Endothelial cell of umbilical vein (primary cell): ENCODE results near the gene CLTCL1. TPM values are rescaled to one million over a fixed set of nuclear protein-coding genes. Genes with fewer than 3 reads are reported as not detected.
A peak's percentile ranks its signal among the peaks of the same experiment; 100 is the strongest.

Experiments
- BruUV-seq: library from RNA; stranded (reverse); fragments of 400-500 nt; replicated peaks from 2 replicates; lab custom pipeline; 2021; lab: Mats Ljungman, UMichigan
- CTCF ChIA-PET: fragments of 300-600, 350-600 bp; sonication (Branson Sonifier 250); formaldehyde crosslinking; loops from one replicate; lab custom pipeline; 2021; ENCODE audit warnings: antibody characterized with exemption, inconsistent platforms; lab: Charles Lee
- POLR2A ChIA-PET: fragments of 300-600, 350-600 bp; sonication (Branson Sonifier 250); formaldehyde crosslinking; loops from one replicate; lab custom pipeline; 2021; ENCODE audit warnings: antibody characterized with exemption, inconsistent platforms; lab: Charles Lee
- DNase-seq: peaks from one replicate; pipeline ENCODE4 v3.0.0-alpha.2; 2011; ENCODE audit warnings: low read depth, low spot score
- FAIRE-seq: peaks from 2 replicates; lab custom pipeline; 2011; peaks lifted over from hg19 to GRCh38; lab: Jason Lieb, UNC
- H2AFZ ChIP-seq: 2 replicates; pipeline ENCODE4 v1.6.0; 2012; ENCODE audit warnings: low read depth, low read length, control low read depth, inconsistent platforms
- H3K27ac ChIP-seq: 2 replicates; pipeline ENCODE4 v1.5.1; 2011; ENCODE audit warnings: low read depth, mild to moderate bottlenecking, control low read depth, low read length, moderate library complexity; ENCODE audit not compliant: insufficient read depth
- H3K27me3 ChIP-seq, 2 experiments: 2 replicates each; pipeline versions ENCODE4 v1.6.0 to v1.6.1; 2011; ENCODE audit warnings: low read length in 2 of 2, mixed read lengths in 1 of 2; ENCODE audit not compliant: control insufficient read depth in 2 of 2, insufficient read depth in 2 of 2
- H3K36me3 ChIP-seq, 2 experiments: 2 replicates in 1 of 2; 3 replicates in 1 of 2; pipeline ENCODE4 v1.5.1; 2011; ENCODE audit warnings: low read length in 2 of 2, mild to moderate bottlenecking in 1 of 2, moderate library complexity in 1 of 2; ENCODE audit not compliant: control insufficient read depth in 2 of 2, insufficient read depth in 2 of 2; ENCODE audit errors: extremely low read depth in 1 of 2
- H3K4me1 ChIP-seq: 3 replicates; pipeline ENCODE4 v1.5.1; 2011; ENCODE audit warnings: mild to moderate bottlenecking, low read length; ENCODE audit not compliant: control insufficient read depth, insufficient read depth; ENCODE audit errors: extremely low read depth
- H3K4me2 ChIP-seq: 2 replicates; pipeline ENCODE4 v1.6.1; 2011; ENCODE audit warnings: low read length, control low read depth, mixed read lengths; ENCODE audit not compliant: insufficient read depth
- H3K4me3 ChIP-seq, 3 experiments: fragments of 200-600 bp in 1 of 3; sonication (generic), shearing (Covaris generic) in 1 of 3; replicated peaks in 1 of 3; 2 replicates each; pipeline ENCODE4 v1.5.1; 2011 to 2016; ENCODE audit warnings: control low read depth in 3 of 3, low read length in 3 of 3, mild to moderate bottlenecking in 2 of 3, inconsistent platforms in 1 of 3, low read depth in 1 of 3, moderate library complexity in 1 of 3; ENCODE audit not compliant: insufficient read depth in 1 of 3
- H3K79me2 ChIP-seq: 2 replicates; pipeline ENCODE4 v1.6.0; 2012; ENCODE audit warnings: low read length, inconsistent platforms; ENCODE audit not compliant: control insufficient read depth, insufficient read depth
- H3K9ac ChIP-seq: replicated peaks from 2 replicates; pipeline ENCODE3; 2011; ENCODE audit warnings: low read length, control low read depth; ENCODE audit not compliant: insufficient read depth; ENCODE audit errors: extremely low read depth
- H3K9me1 ChIP-seq: replicated peaks from 3 replicates; pipeline ENCODE4 v1.6.0; 2011; ENCODE audit warnings: mild to moderate bottlenecking, low read length; ENCODE audit not compliant: control insufficient read depth, insufficient read depth; ENCODE audit errors: extremely low read depth
- H3K9me3 ChIP-seq: replicated peaks from 2 replicates; pipeline ENCODE4 v1.5.1; 2012; ENCODE audit warnings: low read length, inconsistent platforms; ENCODE audit not compliant: control insufficient read depth, insufficient read depth
- H4K20me1 ChIP-seq: replicated peaks from 2 replicates; pipeline ENCODE3; 2011; ENCODE audit warnings: mild to moderate bottlenecking, low read length; ENCODE audit not compliant: control insufficient read depth, insufficient read depth; ENCODE audit errors: extremely low read depth
- CTCF ChIP-seq, 2 donors: IDR thresholded peaks; 1 replicate in 1 of 2; 2 replicates in 1 of 2; pipeline ENCODE4 v1.5.1; 2011; ENCODE audit warnings: low read length in 2 of 2, mild to moderate bottlenecking in 2 of 2, moderate library complexity in 2 of 2, control low read depth in 1 of 2, inconsistent platforms in 1 of 2, low read depth in 1 of 2; ENCODE audit not compliant: insufficient read depth in 1 of 2; ENCODE audit errors: extremely low read depth in 1 of 2
- EZH2 ChIP-seq: IDR thresholded peaks from 2 replicates; pipeline ENCODE4 v1.6.1; 2012; ENCODE audit warnings: borderline replicate concordance, low read depth, mild to moderate bottlenecking, moderate library complexity, low read length, inconsistent platforms; ENCODE audit not compliant: severe bottlenecking
- FOS ChIP-seq: IDR thresholded peaks from 2 replicates; pipeline ENCODE4 v1.6.1; 2011; ENCODE audit warnings: mild to moderate bottlenecking, low read length, moderate library complexity, borderline replicate concordance; ENCODE audit not compliant: insufficient read depth
- GATA2 ChIP-seq: IDR thresholded peaks from 2 replicates; pipeline ENCODE4 v1.7.0; 2011; ENCODE audit warnings: low read depth, mild to moderate bottlenecking, moderate library complexity, mixed read lengths, low read length; ENCODE audit not compliant: insufficient read length, insufficient read depth
- JUN ChIP-seq: IDR thresholded peaks from 2 replicates; pipeline ENCODE4 v1.6.1; 2011; ENCODE audit warnings: borderline replicate concordance, low read depth; ENCODE audit not compliant: insufficient read length, insufficient read depth
- MAX ChIP-seq: IDR thresholded peaks from 2 replicates; pipeline ENCODE4 v1.6.1; 2011; ENCODE audit not compliant: insufficient read depth, insufficient read length
- MYC ChIP-seq: IDR thresholded peaks from one replicate; pipeline ENCODE4 v1.6.1; 2011; ENCODE audit warnings: mild to moderate bottlenecking, low read depth, low read length
- POLR2A ChIP-seq: IDR thresholded peaks from 2 replicates; pipeline ENCODE4 v1.6.1; 2012; ENCODE audit warnings: low read depth, mild to moderate bottlenecking, control low read depth, low read length
- POLR2AphosphoS5 ChIP-seq: IDR thresholded peaks from 2 replicates; pipeline ENCODE4 v1.6.1; 2012; ENCODE audit warnings: low read depth, mild to moderate bottlenecking, control low read depth, low read length, moderate library complexity; ENCODE audit not compliant: insufficient read depth
- dilution Hi-C: fragments of 300-500 bp; cut with MboI; formaldehyde crosslinking; loops from one replicate; pipeline ENCODE4 v1.15.0; 2019; ENCODE audit warnings: low sequenced_read_pairs; ENCODE audit not compliant: extremely low pct_ligation_motif_present
- intact Hi-C: fragments of 100-400 bp; cut with micrococcal nuclease; formaldehyde crosslinking; loops from one replicate; pipeline ENCODE4 v1.10.0; 2022
- polyA plus RNA-seq, 4 experiments: library from polyadenylated mRNA; depleted of rRNA in 3 of 4; stranded (reverse) in 3 of 4; unstranded in 1 of 4; fragments of >200 nt; gene quantifications; 2 replicates each; pipeline versions ENCODE4 v1.2.1 to v1.2.3, GENCODE V29; 2011 to 2012; ENCODE audit warnings: missing spikeins in 1 of 4
- total RNA-seq: library from RNA; stranded (reverse); gene quantifications from 2 replicates; pipeline ENCODE4 v1.2.3, GENCODE V29; 2021

CLTCL1 gene
- total and polyA plus RNA-seq, 2 donors (not counting 3 experiments of a cell fraction or from before 2014, with no cell fraction given): 5.0 to 6.2 TPM

- peaks cover 29% of the 10 kb centered on the region for H3K79me2 ChIP-seq
- DNase-seq: no peak
- H4K20me1 ChIP-seq: no peaks in the 10 kb centered on the region
- peaks cover 0 to 5% of the 10 kb centered on the region in 2 experiments for H3K36me3 ChIP-seq
- H3K4me2 ChIP-seq: peak overlapping the region; percentile 83
- peak overlapping the region; percentile 50 for H3K27ac ChIP-seq
- H3K9ac ChIP-seq: peak overlapping the region; percentile 86
- H3K4me3 ChIP-seq: peak overlapping the region; percentile 65 to 84 (median 73)
- no peak for FAIRE-seq
- peaks cover 19% of the 10 kb centered on the region for H3K4me1 ChIP-seq
- no peaks in the 10 kb centered on the region for H3K9me3 ChIP-seq
- intact Hi-C loops: no loop called here
- no peak overlapping the region for H2AFZ ChIP-seq
- no peaks in the 10 kb centered on the region for H3K9me1 ChIP-seq
- TF ChIP-seq POLR2AphosphoS5: no peak
- TF ChIP-seq CTCF (IDR thresholded peaks at IDR 0.05; ENCODE audit: extremely low read depth in 1 of 2, insufficient read depth in 1 of 2, low read depth in 1 of 2, low read length in 2 of 2): no peak
- TF ChIP-seq POLR2A: no peak
- TF ChIP-seq GATA2: no peak
- no peak for TF ChIP-seq MAX
- TF ChIP-seq FOS: no peak
- no peak for TF ChIP-seq JUN
- TF ChIP-seq EZH2: no peak
- TF ChIP-seq MYC: no peak
- ChIA-PET CTCF (no interaction called here), POLR2A (no interaction called here)
- BruUV-seq: no TSS peak
- H3K27me3 ChIP-seq: peaks cover 17 to 19% of the 10 kb centered on the region in 2 experiments
- dilution Hi-C loops: no loop called here
Measured at GRCh38 chr22:19172213-19173046, 119.1 kb downstream of the CLTCL1 start.
